Measurements from ENCODE around the gene MAP2. TPM values are rescaled to one million over a fixed set of nuclear protein-coding genes. Genes with fewer than 3 reads are reported as not detected.

The MAP2 gene
- total RNA-seq, 4 donors from 2014 or later, result 73.8 to 211 (median 122) TPM

DNA sequence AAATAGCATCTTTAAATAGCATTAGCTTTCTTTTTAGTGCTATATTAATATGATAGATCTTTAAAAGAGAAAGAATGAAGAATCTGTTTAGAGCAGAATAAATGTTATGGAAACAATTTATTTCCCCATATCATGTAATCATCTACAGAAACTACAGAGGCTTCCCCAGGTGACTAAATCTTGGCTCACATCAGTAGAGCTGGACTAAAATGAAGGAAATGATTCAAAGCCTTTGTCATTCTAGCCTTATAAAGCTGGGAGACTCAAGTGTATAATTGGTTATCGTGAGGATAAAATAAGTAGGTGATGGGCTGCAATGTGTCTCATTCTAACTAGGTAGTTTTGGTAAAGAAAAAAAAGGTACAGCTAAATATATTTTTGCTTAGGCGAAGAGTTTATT lies 264.5 kb downstream of the MAP2 start:
- 90 to 91% methylated on average over 2 of the region's 2 CpGs for WGBS, 2 donors
- no peaks in the 10 kb centered on the region for H3K27me3 ChIP-seq
- TF ChIP-seq, protein P1, sequence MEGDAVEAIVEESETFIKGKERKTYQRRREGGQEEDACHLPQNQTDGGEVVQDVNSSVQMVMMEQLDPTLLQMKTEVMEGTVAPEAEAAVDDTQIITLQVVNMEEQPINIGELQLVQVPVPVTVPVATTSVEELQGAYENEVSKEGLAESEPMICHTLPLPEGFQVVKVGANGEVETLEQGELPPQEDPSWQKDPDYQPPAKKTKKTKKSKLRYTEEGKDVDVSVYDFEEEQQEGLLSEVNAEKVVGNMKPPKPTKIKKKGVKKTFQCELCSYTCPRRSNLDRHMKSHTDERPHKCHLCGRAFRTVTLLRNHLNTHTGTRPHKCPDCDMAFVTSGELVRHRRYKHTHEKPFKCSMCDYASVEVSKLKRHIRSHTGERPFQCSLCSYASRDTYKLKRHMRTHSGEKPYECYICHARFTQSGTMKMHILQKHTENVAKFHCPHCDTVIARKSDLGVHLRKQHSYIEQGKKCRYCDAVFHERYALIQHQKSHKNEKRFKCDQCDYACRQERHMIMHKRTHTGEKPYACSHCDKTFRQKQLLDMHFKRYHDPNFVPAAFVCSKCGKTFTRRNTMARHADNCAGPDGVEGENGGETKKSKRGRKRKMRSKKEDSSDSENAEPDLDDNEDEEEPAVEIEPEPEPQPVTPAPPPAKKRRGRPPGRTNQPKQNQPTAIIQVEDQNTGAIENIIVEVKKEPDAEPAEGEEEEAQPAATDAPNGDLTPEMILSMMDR (IDR thresholded peaks at IDR 0.05), result no peak
- TF ChIP-seq POLR2A (IDR thresholded peaks at IDR 0.05), result no peak
- intact Hi-C loops (cut with DNase I), result no loop called here
- DNase-seq, result no peak
- H3K9me3 ChIP-seq, result no peaks in the 10 kb centered on the region
- no peaks in the 10 kb centered on the region for H3K4me1 ChIP-seq
- H3K36me3 ChIP-seq, result peaks cover 0 to 4% of the 10 kb centered on the region in 2 donors
- no peak overlapping the region for H3K27ac ChIP-seq
- no peak overlapping the region for H3K4me3 ChIP-seq (replicated peaks in 1 of 3)

DNA sequence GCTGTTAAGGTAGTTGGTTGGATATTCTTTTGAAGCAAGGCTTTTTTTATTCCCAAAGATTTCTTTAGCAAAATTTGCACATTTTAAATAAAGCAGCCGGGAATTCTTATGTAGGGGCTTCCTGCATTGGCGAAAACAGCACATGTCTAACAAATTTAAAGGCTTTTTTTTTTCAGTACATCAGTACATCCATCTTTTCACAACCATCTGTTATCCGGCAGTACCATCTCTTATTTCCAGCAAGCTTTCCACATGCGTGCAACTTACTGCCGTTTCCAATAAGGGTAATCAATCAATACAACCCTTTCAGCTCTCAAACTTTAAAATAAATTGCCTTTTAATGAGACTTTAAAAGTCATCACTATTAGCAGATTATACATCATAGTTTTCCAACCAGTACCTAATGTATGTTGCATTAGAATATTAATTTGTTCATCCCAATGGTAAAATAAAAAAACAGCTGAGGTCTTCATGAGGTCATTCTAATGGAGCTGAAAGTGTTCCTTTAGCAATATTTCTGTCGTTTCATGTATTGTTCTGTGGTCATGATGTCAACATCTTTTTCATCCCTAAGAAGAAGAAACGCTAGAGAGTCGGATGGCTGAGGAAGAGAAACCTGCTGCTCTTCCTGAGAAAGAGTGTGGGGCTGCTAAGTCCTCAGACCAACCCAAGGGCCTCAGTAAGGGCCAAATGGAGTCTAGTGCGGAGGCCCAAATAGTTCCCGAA lies 266.3 kb downstream of the MAP2 start:
- Histone ChIP-seq H3K27me3 (no peaks in the 10 kb centered on the region), H3K4me1 (no peaks in the 10 kb centered on the region), H3K36me3 (peaks cover 0 to 4% of the 10 kb centered on the region in 2 donors), H3K9me3 (no peaks in the 10 kb centered on the region), H3K27ac (no peak overlapping the region), H3K4me3 (replicated peaks in 1 of 3) (no peak overlapping the region)
- no peak for TF ChIP-seq POLR2A (IDR thresholded peaks at IDR 0.05)
- TF ChIP-seq, protein P1 (IDR thresholded peaks at IDR 0.05), result no peak
- no peak for DNase-seq
- intact Hi-C loops (cut with DNase I), result no loop called here
- WGBS, 2 donors, result 89 to 92% methylated on average over 10 of the region's 10 CpGs

DNA sequence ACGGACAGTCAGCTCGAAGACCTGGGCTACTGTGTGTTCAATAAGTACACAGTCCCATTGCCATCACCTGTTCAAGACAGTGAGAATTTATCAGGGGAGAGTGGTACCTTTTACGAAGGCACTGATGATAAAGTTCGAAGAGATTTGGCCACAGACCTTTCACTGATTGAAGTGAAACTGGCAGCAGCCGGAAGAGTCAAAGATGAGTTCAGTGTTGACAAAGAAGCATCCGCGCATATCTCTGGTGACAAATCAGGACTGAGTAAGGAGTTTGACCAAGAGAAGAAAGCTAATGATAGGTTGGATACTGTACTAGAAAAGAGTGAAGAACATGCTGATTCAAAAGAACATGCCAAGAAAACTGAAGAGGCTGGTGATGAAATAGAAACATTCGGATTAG lies 270.9 kb downstream of the MAP2 start:
- no peak for DNase-seq
- H3K4me1 ChIP-seq, result no peaks in the 10 kb centered on the region
- WGBS, 2 donors, result 93 to 96% methylated on average over 8 of the region's 8 CpGs

DNA sequence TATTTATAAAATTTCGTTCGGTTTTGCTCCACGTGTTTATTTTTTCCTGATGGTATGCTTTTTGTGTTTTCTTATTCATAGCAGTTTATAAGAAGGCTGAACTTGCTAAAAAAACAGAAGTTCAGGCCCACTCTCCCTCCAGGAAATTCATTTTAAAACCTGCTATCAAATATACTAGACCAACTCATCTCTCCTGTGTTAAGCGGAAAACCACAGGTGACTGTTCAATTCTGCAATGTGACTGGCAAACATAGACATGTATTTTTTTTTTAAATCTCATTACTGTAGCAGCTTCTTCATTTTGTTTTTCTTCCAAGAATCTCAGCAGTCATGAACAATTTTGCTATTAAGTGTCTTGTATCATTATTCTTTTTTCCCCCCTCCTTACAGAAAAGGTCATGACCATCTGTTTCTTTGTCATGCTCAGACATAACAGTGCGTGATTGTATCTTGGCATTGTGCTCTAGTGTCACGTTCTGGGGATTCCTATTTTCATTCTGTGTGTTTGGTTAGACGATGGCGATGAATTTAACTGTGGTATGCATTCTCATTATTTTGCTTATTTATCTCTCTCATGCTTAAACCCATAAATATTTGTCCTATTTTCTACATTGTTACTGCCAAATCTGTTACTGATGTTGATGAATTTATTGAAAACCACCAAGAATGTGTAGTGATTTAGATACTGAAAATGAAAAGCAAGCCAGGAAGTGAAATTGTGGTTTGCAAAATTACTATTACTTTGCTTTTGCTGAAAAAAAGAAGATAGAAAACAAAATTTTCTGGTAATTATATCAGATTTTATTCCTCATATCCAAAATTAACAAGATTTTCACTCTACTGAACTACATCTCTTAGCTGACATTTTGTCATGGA lies 273.2 kb downstream of the MAP2 start:
- Histone ChIP-seq H3K36me3 (peaks cover 0 to 4% of the 10 kb centered on the region in 2 donors), H3K9me3 (no peaks in the 10 kb centered on the region), H3K4me3 (replicated peaks in 1 of 3) (no peak overlapping the region), H3K27ac (no peak overlapping the region), H3K4me1 (no peaks in the 10 kb centered on the region), H3K27me3 (no peaks in the 10 kb centered on the region)
- WGBS, 2 donors, result 75 to 76% methylated on average over 8 of the region's 8 CpGs
- intact Hi-C loops (cut with DNase I), result no loop called here
- TF ChIP-seq, protein P1 (IDR thresholded peaks at IDR 0.05), result no peak
- no peak for TF ChIP-seq POLR2A (IDR thresholded peaks at IDR 0.05)
- no peak for DNase-seq

More for the DNA sequence above, 270.9 kb downstream of the MAP2 start:
- Histone ChIP-seq H3K4me3 (replicated peaks in 1 of 3) (no peak overlapping the region), H3K27ac (no peak overlapping the region), H3K36me3 (peaks cover 0 to 4% of the 10 kb centered on the region in 2 donors), H3K27me3 (no peaks in the 10 kb centered on the region), H3K9me3 (no peaks in the 10 kb centered on the region)
- intact Hi-C loops (cut with DNase I), result no loop called here
- TF ChIP-seq, protein P1 (IDR thresholded peaks at IDR 0.05), result no peak
- no peak for TF ChIP-seq POLR2A (IDR thresholded peaks at IDR 0.05)

DNA sequence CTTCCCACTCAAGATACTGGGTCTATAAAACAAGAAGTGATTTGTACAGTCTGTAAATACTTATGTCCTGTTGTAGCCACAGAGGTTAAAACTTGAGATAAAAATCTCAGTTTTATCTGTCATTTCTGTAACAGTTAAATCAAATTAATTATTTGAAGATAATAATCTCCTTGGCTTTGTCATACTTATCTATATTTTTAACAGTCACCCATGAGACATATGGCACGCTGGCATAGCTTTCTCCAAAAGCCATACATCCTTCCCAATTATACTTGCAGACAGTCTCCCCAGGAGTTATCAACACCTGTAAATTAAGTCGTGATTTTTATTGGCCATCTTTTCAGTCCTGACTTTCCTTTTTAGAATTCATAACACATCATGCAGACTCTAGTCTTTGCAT lies 278.9 kb downstream of the MAP2 start:
- 81 to 82% methylated on average over 2 of the region's 2 CpGs for WGBS, 2 donors
- Histone ChIP-seq H3K27ac (no peak overlapping the region), H3K9me3 (no peaks in the 10 kb centered on the region), H3K4me1 (no peaks in the 10 kb centered on the region), H3K36me3 (no peaks in the 10 kb centered on the region), H3K27me3 (no peaks in the 10 kb centered on the region), H3K4me3 (replicated peaks in 1 of 3) (no peak overlapping the region)
- intact Hi-C loops (cut with DNase I), result no loop called here
- DNase-seq, result no peak
- TF ChIP-seq, protein P1 (IDR thresholded peaks at IDR 0.05), result no peak
- TF ChIP-seq POLR2A (IDR thresholded peaks at IDR 0.05), result no peak
